NB4 (cell line): ENCODE data around the gene CUL1.

Experiments
- DNase-seq: peaks from one replicate; pipeline ENCODE4 v3.0.0; 2010; ENCODE audit warnings: low read depth
- H3K4me3 ChIP-seq: one replicate; pipeline ENCODE4 v1.5.1; 2011; ENCODE audit warnings: mild to moderate bottlenecking, low read depth, low read length, moderate library complexity
- CTCF ChIP-seq: IDR thresholded peaks from one replicate; pipeline ENCODE4 v1.5.1; 2012; ENCODE audit warnings: low read depth, low read length
- MAX ChIP-seq: IDR thresholded peaks from 2 replicates; pipeline ENCODE4 v1.6.1; 2011; ENCODE audit warnings: low read depth, low read length
- MYC ChIP-seq: IDR thresholded peaks from 2 replicates; pipeline ENCODE4 v1.6.1; 2011; ENCODE audit warnings: low read depth, low read length
- POLR2A ChIP-seq: IDR thresholded peaks from 2 replicates; pipeline ENCODE4 v1.6.1; 2011; ENCODE audit warnings: mild to moderate bottlenecking; ENCODE audit not compliant: insufficient read length; ENCODE audit errors: extremely low read depth

CUL1 gene

GRCh38 chr7:148697256-148698006 is 1.3 kb upstream of the CUL1 start:
- TF ChIP-seq POLR2A (no peak), MAX (no peak), MYC (no peak), CTCF (no peak)

GRCh38 chr7:148698007-148698396 is 701 bp upstream of the CUL1 start:
- H3K4me3 ChIP-seq, result peak overlapping the region; percentile 60
- no peak for TF ChIP-seq MYC
- no peak for TF ChIP-seq MAX
- no peak for DNase-seq

More at GRCh38 chr7:148697256-148698006, 1.3 kb upstream of the CUL1 start:
- peak overlapping the region; percentile 60 for H3K4me3 ChIP-seq
- peak; percentile 78 for DNase-seq

- H3K4me3 ChIP-seq, result peak overlapping the region; percentile 75
- TF ChIP-seq CTCF, result no peak
- peak; percentile 49 for TF ChIP-seq POLR2A
- no peak for TF ChIP-seq MAX
- peak; percentile 39 for TF ChIP-seq MYC
- peak; percentile 85 for DNase-seq
Measured at GRCh38 chr7:148699024-148699781, 500 bp downstream of the CUL1 start.

- peak overlapping the region; percentile 75 for H3K4me3 ChIP-seq
- peak; percentile 41; the same call in 1 of the 2 replicates for TF ChIP-seq MYC
- TF ChIP-seq POLR2A, result no peak
- TF ChIP-seq MAX, result no peak
- peak; percentile 78 for DNase-seq
Measured at GRCh38 chr7:148699782-148700629, 1.3 kb downstream of the CUL1 start.

GRCh38 chr7:148700661-148701064 is 2.0 kb downstream of the CUL1 start:
- DNase-seq, result peak; percentile 70
- TF ChIP-seq POLR2A, result no peak
- peak; percentile 43; the same call in 1 of the 2 replicates for TF ChIP-seq MYC
- TF ChIP-seq MAX, result peak; percentile 70
- H3K4me3 ChIP-seq, result peak overlapping the region; percentile 75

GRCh38 chr7:148701414-148701813 is 2.7 kb downstream of the CUL1 start:
- peak overlapping the region; percentile 75 for H3K4me3 ChIP-seq
- peak; percentile 52 for DNase-seq
- TF ChIP-seq POLR2A, result no peak
- no peak for TF ChIP-seq MAX
- no peak for TF ChIP-seq CTCF
- no peak for TF ChIP-seq MYC
